ENCODE data around the gene KANK2.
A peak's percentile ranks its signal among the peaks of the same experiment; 100 is the strongest.

KANK2 gene

DNA sequence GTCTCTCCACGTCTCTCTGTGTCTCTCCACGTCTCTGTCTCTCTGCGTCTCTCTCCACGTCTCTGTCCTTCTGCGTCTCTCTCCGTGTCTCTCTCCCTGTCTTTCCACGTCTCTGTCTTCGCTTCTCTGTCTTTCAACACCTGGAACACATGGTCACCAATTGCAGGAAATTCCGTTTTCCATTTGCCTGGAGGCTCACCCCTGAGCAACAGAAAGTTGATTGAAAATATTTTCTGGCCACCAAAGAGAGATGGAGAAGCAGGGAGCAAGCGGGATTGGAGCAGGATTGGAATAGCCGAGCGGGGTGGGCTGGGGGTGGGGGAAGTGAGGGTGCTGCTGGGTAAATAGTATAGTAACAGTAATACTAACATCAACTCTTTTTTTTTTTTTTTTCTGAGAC lies 1.7 kb downstream of the KANK2 start:
- TF ChIP-seq TAF1 (IDR thresholded peaks at IDR 0.05; ENCODE audit: borderline replicate concordance, insufficient read depth, low read length) (no peak), POLR2AphosphoS5 (IDR thresholded peaks at IDR 0.05; ENCODE audit: low read depth, low read length) (no peak), SIN3A (IDR thresholded peaks at IDR 0.05; ENCODE audit: borderline replicate concordance, insufficient read depth, low read length) (no peak), FOXP2 (optimal IDR thresholded peaks at IDR 0.05; ENCODE audit: borderline replicate concordance, extremely low read depth, extremely low read length, insufficient read depth) (no peak)
- TF ChIP-seq, protein P1, sequence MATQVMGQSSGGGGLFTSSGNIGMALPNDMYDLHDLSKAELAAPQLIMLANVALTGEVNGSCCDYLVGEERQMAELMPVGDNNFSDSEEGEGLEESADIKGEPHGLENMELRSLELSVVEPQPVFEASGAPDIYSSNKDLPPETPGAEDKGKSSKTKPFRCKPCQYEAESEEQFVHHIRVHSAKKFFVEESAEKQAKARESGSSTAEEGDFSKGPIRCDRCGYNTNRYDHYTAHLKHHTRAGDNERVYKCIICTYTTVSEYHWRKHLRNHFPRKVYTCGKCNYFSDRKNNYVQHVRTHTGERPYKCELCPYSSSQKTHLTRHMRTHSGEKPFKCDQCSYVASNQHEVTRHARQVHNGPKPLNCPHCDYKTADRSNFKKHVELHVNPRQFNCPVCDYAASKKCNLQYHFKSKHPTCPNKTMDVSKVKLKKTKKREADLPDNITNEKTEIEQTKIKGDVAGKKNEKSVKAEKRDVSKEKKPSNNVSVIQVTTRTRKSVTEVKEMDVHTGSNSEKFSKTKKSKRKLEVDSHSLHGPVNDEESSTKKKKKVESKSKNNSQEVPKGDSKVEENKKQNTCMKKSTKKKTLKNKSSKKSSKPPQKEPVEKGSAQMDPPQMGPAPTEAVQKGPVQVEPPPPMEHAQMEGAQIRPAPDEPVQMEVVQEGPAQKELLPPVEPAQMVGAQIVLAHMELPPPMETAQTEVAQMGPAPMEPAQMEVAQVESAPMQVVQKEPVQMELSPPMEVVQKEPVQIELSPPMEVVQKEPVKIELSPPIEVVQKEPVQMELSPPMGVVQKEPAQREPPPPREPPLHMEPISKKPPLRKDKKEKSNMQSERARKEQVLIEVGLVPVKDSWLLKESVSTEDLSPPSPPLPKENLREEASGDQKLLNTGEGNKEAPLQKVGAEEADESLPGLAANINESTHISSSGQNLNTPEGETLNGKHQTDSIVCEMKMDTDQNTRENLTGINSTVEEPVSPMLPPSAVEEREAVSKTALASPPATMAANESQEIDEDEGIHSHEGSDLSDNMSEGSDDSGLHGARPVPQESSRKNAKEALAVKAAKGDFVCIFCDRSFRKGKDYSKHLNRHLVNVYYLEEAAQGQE (IDR thresholded peaks at IDR 0.05; ENCODE audit: insufficient read depth in 1 of 2, low read depth in 2 of 2, low read length in 2 of 2) = no peak

DNA sequence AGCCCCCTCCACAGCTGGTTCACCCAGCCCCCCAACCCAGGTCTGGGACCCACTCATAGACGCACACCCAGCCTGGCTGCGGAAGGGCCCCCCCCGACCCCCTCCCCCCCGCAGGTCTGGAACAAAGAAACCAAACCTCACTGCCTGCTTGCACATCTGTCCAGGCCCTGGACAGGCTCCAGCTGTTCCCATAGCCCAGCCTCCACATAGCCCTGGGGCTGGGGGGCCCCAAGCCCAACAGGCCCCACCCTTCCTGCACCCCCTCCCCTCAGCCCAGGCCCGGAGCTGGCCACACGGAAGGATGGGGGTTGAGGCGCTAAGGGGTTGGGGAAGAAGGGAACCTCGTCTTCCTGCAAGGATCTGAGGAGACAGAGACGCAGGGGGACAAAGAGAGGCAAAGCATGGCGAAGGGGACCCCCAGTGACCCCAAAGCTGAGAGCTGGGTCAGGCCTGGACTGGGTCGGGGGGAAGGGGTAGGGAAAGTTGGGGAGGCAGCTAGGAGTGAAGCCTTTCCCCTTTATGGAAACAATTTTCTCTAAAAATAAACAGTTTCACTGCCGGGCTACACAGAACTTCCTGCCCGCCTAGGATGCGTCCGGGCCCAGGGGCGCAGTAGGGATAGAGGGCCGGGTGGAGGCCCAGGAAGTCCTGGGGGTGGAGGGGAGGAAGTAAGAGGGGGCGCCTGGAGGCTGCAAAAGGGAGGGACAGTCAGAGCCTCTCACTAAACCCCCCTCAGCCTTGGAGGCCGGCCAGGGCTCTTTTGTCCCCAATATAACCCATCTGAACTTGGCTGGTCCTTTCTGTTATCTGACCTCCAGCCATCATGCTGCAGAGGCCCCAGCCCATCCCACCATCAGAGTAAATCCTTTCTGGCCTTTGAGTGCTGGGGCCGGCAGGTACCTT lies 2.4 kb downstream of the KANK2 start:
- TF ChIP-seq TAF1 (IDR thresholded peaks at IDR 0.05; ENCODE audit: borderline replicate concordance, insufficient read depth, low read length) = no peak
- peak; percentile 40 for TF ChIP-seq FOXP2 (optimal IDR thresholded peaks at IDR 0.05; ENCODE audit: borderline replicate concordance, extremely low read depth, extremely low read length, insufficient read depth)
- peak; percentile 32; the same call in 1 of the 2 replicates for TF ChIP-seq SIN3A (IDR thresholded peaks at IDR 0.05; ENCODE audit: borderline replicate concordance, insufficient read depth, low read length)
- TF ChIP-seq, protein P1 (IDR thresholded peaks at IDR 0.05; ENCODE audit: insufficient read depth in 1 of 2, low read depth in 2 of 2, low read length in 2 of 2) = 0 out of 4 replicates have a peak, but pooled peaks of 1 of the 2 experiments have one; percentile 17

GRCh38 chr19:11194173-11194572 lies 3.2 kb downstream of the KANK2 start:
- no peak for TF ChIP-seq SIN3A (IDR thresholded peaks at IDR 0.05; ENCODE audit: borderline replicate concordance, insufficient read depth, low read length)
- no peak for TF ChIP-seq POLR2AphosphoS5 (IDR thresholded peaks at IDR 0.05; ENCODE audit: low read depth, low read length)
- no peak for TF ChIP-seq TAF1 (IDR thresholded peaks at IDR 0.05; ENCODE audit: borderline replicate concordance, insufficient read depth, low read length)
- TF ChIP-seq, protein P1 (IDR thresholded peaks at IDR 0.05; ENCODE audit: insufficient read depth in 1 of 2, low read depth in 2 of 2, low read length in 2 of 2) = no peak
- no peak for TF ChIP-seq FOXP2 (optimal IDR thresholded peaks at IDR 0.05; ENCODE audit: borderline replicate concordance, extremely low read depth, extremely low read length, insufficient read depth)

- TF ChIP-seq, protein P1 (IDR thresholded peaks at IDR 0.05; ENCODE audit: insufficient read depth in 1 of 2, low read depth in 2 of 2, low read length in 2 of 2) = no peak
- no peak for TF ChIP-seq TAF1 (IDR thresholded peaks at IDR 0.05; ENCODE audit: borderline replicate concordance, insufficient read depth, low read length)
- TF ChIP-seq FOXP2 (optimal IDR thresholded peaks at IDR 0.05; ENCODE audit: borderline replicate concordance, extremely low read depth, extremely low read length, insufficient read depth) = no peak
- TF ChIP-seq SIN3A (IDR thresholded peaks at IDR 0.05; ENCODE audit: borderline replicate concordance, insufficient read depth, low read length) = no peak
- TF ChIP-seq POLR2AphosphoS5 (IDR thresholded peaks at IDR 0.05; ENCODE audit: low read depth, low read length) = no peak
Observed at GRCh38 chr19:11192957-11193939, 4.1 kb downstream of the KANK2 start.
